BLaER1 (cell line): ENCODE measurements around the gene CCDC197.

ENCODE experiments used
- H3K27ac ChIP-seq: shearing (Covaris generic); formaldehyde crosslinking; 2 replicates; pipeline ENCODE4 v1.8.1; 2022
- H3K27me3 ChIP-seq: shearing (Covaris generic); formaldehyde crosslinking; 2 replicates; pipeline ENCODE4 v1.8.1; 2022
- H3K36me3 ChIP-seq: shearing (Covaris generic); formaldehyde crosslinking; 2 replicates; pipeline ENCODE4 v1.8.1; 2022
- H3K4me1 ChIP-seq: shearing (Covaris generic); formaldehyde crosslinking; 2 replicates; pipeline ENCODE4 v1.8.1; 2022
- H3K4me2 ChIP-seq: shearing (Covaris generic); formaldehyde crosslinking; 2 replicates; pipeline ENCODE4 v1.8.1; 2022
- H3K4me3 ChIP-seq: shearing (Covaris generic); formaldehyde crosslinking; 2 replicates; pipeline ENCODE4 v1.8.1; 2022
- H3K9ac ChIP-seq: shearing (Covaris generic); formaldehyde crosslinking; 2 replicates; pipeline ENCODE4 v1.8.1; 2022
- H3K9me3 ChIP-seq: shearing (Covaris generic); formaldehyde crosslinking; 2 replicates; pipeline ENCODE4 v1.8.1; 2022
- H4K20me1 ChIP-seq: shearing (Covaris generic); formaldehyde crosslinking; 2 replicates; pipeline ENCODE4 v1.8.1; 2022
- Cebpa-rat ChIP-seq: shearing (Covaris generic); IDR thresholded peaks from 2 replicates; pipeline ENCODE4 v1.8.1; 2022

The CCDC197 gene

GRCh38 chr14:94020267-94020666 is 23.2 kb downstream of the CCDC197 start:
- Histone ChIP-seq H3K36me3 (no peaks in the 10 kb centered on the region), H3K4me1 (peaks cover 26% of the 10 kb centered on the region), H3K27me3 (no peaks in the 10 kb centered on the region), H3K9me3 (no peaks in the 10 kb centered on the region), H3K4me2 (no peak overlapping the region), H3K4me3 (no peak overlapping the region), H4K20me1 (no peaks in the 10 kb centered on the region; the same call in 1 of the 2 replicates), H3K27ac (no peak overlapping the region), H3K9ac (no peak overlapping the region)
- TF ChIP-seq Cebpa-rat = no peak

GRCh38 chr14:94021001-94021400 is 23.9 kb downstream of the CCDC197 start:
- TF ChIP-seq Cebpa-rat = no peak
- Histone ChIP-seq H3K9ac (no peak overlapping the region), H3K27ac (no peak overlapping the region), H4K20me1 (no peaks in the 10 kb centered on the region; the same call in 1 of the 2 replicates), H3K36me3 (no peaks in the 10 kb centered on the region), H3K4me1 (peaks cover 26% of the 10 kb centered on the region), H3K4me2 (peak overlapping the region; percentile 60), H3K4me3 (no peak overlapping the region), H3K9me3 (no peaks in the 10 kb centered on the region), H3K27me3 (no peaks in the 10 kb centered on the region)

GRCh38 chr14:94021416-94022157 is 24.5 kb downstream of the CCDC197 start:
- Histone ChIP-seq H3K27ac (no peak overlapping the region), H3K4me1 (peaks cover 26% of the 10 kb centered on the region), H3K36me3 (no peaks in the 10 kb centered on the region), H3K9me3 (no peaks in the 10 kb centered on the region), H4K20me1 (no peaks in the 10 kb centered on the region; the same call in 1 of the 2 replicates), H3K9ac (no peak overlapping the region), H3K27me3 (no peaks in the 10 kb centered on the region), H3K4me2 (peak overlapping the region; percentile 60), H3K4me3 (no peak overlapping the region)
- TF ChIP-seq Cebpa-rat = no peak

GRCh38 chr14:94022532-94023411 is 25.7 kb downstream of the CCDC197 start:
- TF ChIP-seq Cebpa-rat = no peak
- H3K4me2 ChIP-seq = peak overlapping the region; percentile 60
- no peaks in the 10 kb centered on the region for H3K9me3 ChIP-seq
- H3K4me3 ChIP-seq = no peak overlapping the region
- H3K4me1 ChIP-seq = peaks cover 36% of the 10 kb centered on the region
- no peaks in the 10 kb centered on the region; the same call in 1 of the 2 replicates for H4K20me1 ChIP-seq
- no peaks in the 10 kb centered on the region for H3K36me3 ChIP-seq
- no peak overlapping the region for H3K27ac ChIP-seq
- no peak overlapping the region for H3K9ac ChIP-seq
- H3K27me3 ChIP-seq = no peaks in the 10 kb centered on the region

- Histone ChIP-seq H3K4me1 (peaks cover 54% of the 10 kb centered on the region), H3K9ac (no peak overlapping the region), H3K36me3 (no peaks in the 10 kb centered on the region), H3K4me3 (no peak overlapping the region), H3K27ac (no peak overlapping the region), H4K20me1 (no peaks in the 10 kb centered on the region; the same call in 1 of the 2 replicates), H3K9me3 (no peaks in the 10 kb centered on the region), H3K4me2 (no peak overlapping the region), H3K27me3 (no peaks in the 10 kb centered on the region)
- no peak for TF ChIP-seq Cebpa-rat
These were observed 27.4 kb downstream of the CCDC197 start for GRCh38 chr14:94024549-94024948.

- Histone ChIP-seq H3K36me3 (no peaks in the 10 kb centered on the region), H3K9ac (no peak overlapping the region), H3K27ac (no peak overlapping the region), H3K9me3 (no peaks in the 10 kb centered on the region), H3K4me1 (peaks cover 54% of the 10 kb centered on the region), H3K4me3 (no peak overlapping the region), H4K20me1 (no peaks in the 10 kb centered on the region; the same call in 1 of the 2 replicates), H3K4me2 (peak overlapping the region; percentile 79; the same call in 1 of the 2 replicates), H3K27me3 (no peaks in the 10 kb centered on the region)
- TF ChIP-seq Cebpa-rat = no peak
These were observed 28.6 kb downstream of the CCDC197 start for GRCh38 chr14:94025720-94026119.

- Histone ChIP-seq H3K27ac (no peak within 1 kb of the TSS), H4K20me1 (no peaks in the 10 kb centered on the region; the same call in 1 of the 2 replicates), H3K9me3 (no peaks in the 10 kb centered on the region), H3K4me3 (peak within 1 kb of the TSS; percentile 66), H3K4me1 (peaks cover 49% of the 10 kb centered on the region), H3K9ac (peak within 1 kb of the TSS; percentile 58; the same call in 1 of the 2 replicates), H3K27me3 (no peaks in the 10 kb centered on the region), H3K4me2 (peak within 1 kb of the TSS; percentile 79), H3K36me3 (no peaks in the 10 kb centered on the region)
- no peak for TF ChIP-seq Cebpa-rat
These were observed 29.2 kb downstream of the CCDC197 start, which contains the start of gene OTUB2 for GRCh38 chr14:94026173-94026888. TSS of gene OTUB2 (plus strand) at chr14:94026340. CDS start at chr14:94026538, 198 bp downstream.

GRCh38 chr14:94026889-94027469 is 29.9 kb downstream of the CCDC197 start:
- TF ChIP-seq Cebpa-rat = no peak
- peak overlapping the region; percentile 66 for H3K4me3 ChIP-seq
- no peaks in the 10 kb centered on the region for H3K36me3 ChIP-seq
- peak overlapping the region; percentile 58; the same call in 1 of the 2 replicates for H3K9ac ChIP-seq
- H3K27ac ChIP-seq = no peak overlapping the region
- peak overlapping the region; percentile 79 for H3K4me2 ChIP-seq
- H3K27me3 ChIP-seq = no peaks in the 10 kb centered on the region
- no peaks in the 10 kb centered on the region for H4K20me1 ChIP-seq
- no peaks in the 10 kb centered on the region for H3K9me3 ChIP-seq
- H3K4me1 ChIP-seq = peaks cover 43% of the 10 kb centered on the region
